MCF 10A (cell line): ENCODE data around the gene CTNNA2. TPM values are rescaled to one million over a fixed set of nuclear protein-coding genes. Genes with fewer than 3 reads are reported as not detected.

Source experiments
- BruUV-seq: library from RNA; stranded (reverse); fragments of 400-500 nt; replicated peaks from 2 replicates; lab custom pipeline; 2021; lab: Mats Ljungman, UMichigan
- CTCF ChIA-PET: fragments of 300-600 bp; sonication (Branson Sonifier 250); formaldehyde crosslinking; extraction: SDS; loops from one replicate; lab custom pipeline; 2021; ENCODE audit warnings: antibody characterized with exemption, inconsistent platforms; lab: Yijun Ruan, JAX
- POLR2A ChIA-PET: fragments of 300-600, 350-650 bp; sonication (Branson Sonifier 250); formaldehyde crosslinking; extraction: SDS; loops from one replicate; lab custom pipeline; 2020; ENCODE audit warnings: antibody characterized with exemption, inconsistent platforms; lab: Yijun Ruan, JAX
- DNase-seq: peaks from one replicate; pipeline ENCODE4 v3.0.0-alpha.2; 2018; ENCODE audit not compliant: unreplicated experiment
- H3K27ac Mint-ChIP-seq: one replicate; pipeline ENCODE4 v1.8.0; 2022; ENCODE audit warnings: mild to moderate bottlenecking, low read depth, mixed read lengths; ENCODE audit not compliant: unreplicated experiment
- H3K27me3 Mint-ChIP-seq: one replicate; pipeline ENCODE4 v1.8.0; 2022; ENCODE audit warnings: mixed read lengths; ENCODE audit not compliant: insufficient read depth, unreplicated experiment
- H3K36me3 Mint-ChIP-seq: one replicate; pipeline ENCODE4 v1.8.0; 2022; ENCODE audit warnings: mild to moderate bottlenecking, moderate library complexity, mixed read lengths; ENCODE audit not compliant: insufficient read depth, unreplicated experiment
- H3K4me1 Mint-ChIP-seq: one replicate; pipeline ENCODE4 v1.8.0; 2022; ENCODE audit warnings: mixed read lengths; ENCODE audit not compliant: insufficient read depth, unreplicated experiment
- H3K4me3 Mint-ChIP-seq: one replicate; pipeline ENCODE4 v1.8.0; 2022; ENCODE audit warnings: mild to moderate bottlenecking, moderate library complexity, mixed read lengths; ENCODE audit not compliant: unreplicated experiment
- H3K9me3 Mint-ChIP-seq: one replicate; pipeline ENCODE4 v1.8.0; 2022; ENCODE audit warnings: mixed read lengths; ENCODE audit not compliant: unreplicated experiment
- intact Hi-C: fragments of 100-400 bp; cut with micrococcal nuclease; formaldehyde crosslinking; loops from 2 replicates; pipeline ENCODE4 v1.14.1; 2022
- total RNA-seq: library from RNA; stranded (reverse); gene quantifications from 2 replicates; pipeline ENCODE4 v1.2.3, GENCODE V29; 2022
- TF ChIP-seq, protein P1 (sequence below): fragments of 200-600 bp; IDR thresholded peaks from one replicate; pipeline ENCODE4 v1.8.0; 2022; ENCODE audit warnings: antibody characterized with exemption, mild to moderate bottlenecking; ENCODE audit not compliant: unreplicated experiment

The CTNNA2 gene
- total RNA-seq, 1 experiment from 2014 or later: not detected

DNA sequence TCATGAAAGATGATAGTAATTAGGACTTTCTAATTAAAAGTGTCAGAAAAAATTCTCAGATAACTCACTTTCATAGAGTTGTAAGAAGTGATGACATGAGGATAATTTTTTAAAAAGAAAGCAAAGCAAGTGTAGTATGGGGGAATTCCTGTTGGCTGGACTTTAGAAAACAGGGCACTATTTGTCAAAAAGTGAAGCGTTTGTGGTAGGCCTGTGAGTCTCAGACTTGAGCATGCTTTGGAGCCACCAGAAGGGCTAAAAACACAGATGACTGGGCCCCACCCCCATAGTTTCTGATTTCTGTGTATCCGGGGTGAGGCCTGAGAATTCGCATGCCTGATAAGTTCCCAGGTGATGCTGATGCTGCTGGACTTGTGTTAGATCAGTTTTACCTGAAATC, 1014.3 kb downstream of the CTNNA2 start:
- Mint-ChIP-seq H3K4me1 (no peaks in the 10 kb centered on the region), H3K27me3 (no peaks in the 10 kb centered on the region), H3K27ac (no peak overlapping the region), H3K36me3 (no peaks in the 10 kb centered on the region), H3K4me3 (no peak overlapping the region), H3K9me3 (no peaks in the 10 kb centered on the region)
- CTCF ChIA-PET: no interaction called here
- BruUV-seq: no TSS peak
- POLR2A ChIA-PET: no interaction called here
- DNase-seq: no peak
- intact Hi-C loops: no loop called here
- TF ChIP-seq, protein P1, sequence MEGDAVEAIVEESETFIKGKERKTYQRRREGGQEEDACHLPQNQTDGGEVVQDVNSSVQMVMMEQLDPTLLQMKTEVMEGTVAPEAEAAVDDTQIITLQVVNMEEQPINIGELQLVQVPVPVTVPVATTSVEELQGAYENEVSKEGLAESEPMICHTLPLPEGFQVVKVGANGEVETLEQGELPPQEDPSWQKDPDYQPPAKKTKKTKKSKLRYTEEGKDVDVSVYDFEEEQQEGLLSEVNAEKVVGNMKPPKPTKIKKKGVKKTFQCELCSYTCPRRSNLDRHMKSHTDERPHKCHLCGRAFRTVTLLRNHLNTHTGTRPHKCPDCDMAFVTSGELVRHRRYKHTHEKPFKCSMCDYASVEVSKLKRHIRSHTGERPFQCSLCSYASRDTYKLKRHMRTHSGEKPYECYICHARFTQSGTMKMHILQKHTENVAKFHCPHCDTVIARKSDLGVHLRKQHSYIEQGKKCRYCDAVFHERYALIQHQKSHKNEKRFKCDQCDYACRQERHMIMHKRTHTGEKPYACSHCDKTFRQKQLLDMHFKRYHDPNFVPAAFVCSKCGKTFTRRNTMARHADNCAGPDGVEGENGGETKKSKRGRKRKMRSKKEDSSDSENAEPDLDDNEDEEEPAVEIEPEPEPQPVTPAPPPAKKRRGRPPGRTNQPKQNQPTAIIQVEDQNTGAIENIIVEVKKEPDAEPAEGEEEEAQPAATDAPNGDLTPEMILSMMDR: no peak

DNA sequence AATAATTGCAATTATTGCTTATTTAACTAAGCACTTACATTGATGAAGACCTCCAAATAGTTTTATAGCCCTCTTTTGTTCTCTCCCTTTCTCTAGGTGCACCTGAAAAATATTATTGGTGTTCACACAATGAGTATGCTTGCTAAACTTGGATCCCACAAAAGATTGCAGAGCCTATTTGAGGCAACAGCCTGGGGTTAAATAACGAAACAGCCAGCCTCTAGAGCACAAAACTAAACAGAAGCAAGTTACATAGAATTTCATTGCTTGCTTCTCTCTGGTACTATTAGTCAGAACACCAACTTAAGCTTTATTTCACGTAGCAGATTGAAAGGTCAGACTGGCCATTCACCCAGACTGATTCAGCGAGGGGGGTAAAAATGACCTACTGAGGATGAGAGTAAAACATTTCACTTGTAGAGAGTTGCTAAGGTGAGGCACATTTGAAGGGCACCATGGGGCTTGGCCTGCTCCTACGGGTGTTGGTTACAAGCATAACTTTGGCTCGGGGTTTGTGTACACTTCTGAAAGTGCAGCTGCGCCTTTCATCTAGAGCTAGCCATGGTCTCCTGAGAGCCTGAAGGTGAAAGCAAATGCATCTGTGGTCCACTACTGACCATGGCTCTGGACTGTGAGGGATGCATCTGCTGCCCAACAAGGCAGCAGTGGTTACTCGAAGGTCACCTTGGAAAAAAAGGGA, 1016.8 kb downstream of the CTNNA2 start:
- ChIA-PET POLR2A (no interaction called here), CTCF (no interaction called here)
- Mint-ChIP-seq H3K4me3 (no peak overlapping the region), H3K9me3 (no peaks in the 10 kb centered on the region), H3K27me3 (no peaks in the 10 kb centered on the region), H3K4me1 (no peaks in the 10 kb centered on the region), H3K27ac (no peak overlapping the region), H3K36me3 (no peaks in the 10 kb centered on the region)
- no TSS peak for BruUV-seq
- DNase-seq: no peak
- intact Hi-C loops: no loop called here
- TF ChIP-seq, protein P1: no peak

DNA sequence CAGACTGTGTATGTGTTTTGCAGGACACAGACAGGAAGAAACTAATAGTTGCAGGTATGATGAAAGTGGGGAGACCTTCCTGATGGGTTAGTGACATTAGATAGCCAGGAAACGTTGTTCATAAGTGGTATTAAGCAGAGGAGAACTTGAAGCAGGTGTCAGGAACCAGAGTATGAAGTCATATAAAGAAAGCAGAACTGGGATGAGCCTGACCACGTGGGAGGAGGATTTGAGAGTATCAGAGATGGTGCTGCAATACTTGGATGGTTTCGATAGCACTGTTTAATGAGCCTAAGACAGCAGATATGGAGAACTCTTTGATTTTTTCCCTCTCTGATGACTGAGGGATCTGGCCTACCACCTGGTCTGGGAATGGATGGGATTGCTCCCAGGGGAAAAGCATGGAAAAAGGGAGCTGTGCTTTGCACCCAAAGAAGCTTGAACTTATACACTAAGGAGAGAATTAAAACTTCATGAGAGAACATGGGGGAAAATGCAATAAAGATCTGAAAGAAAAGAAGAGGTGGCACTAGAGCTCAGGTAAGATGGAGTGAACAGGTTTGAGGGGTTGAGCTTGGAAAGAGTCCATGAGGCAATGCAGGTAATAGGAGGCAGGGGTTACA, 1017.7 kb downstream of the CTNNA2 start:
- Mint-ChIP-seq H3K36me3 (no peaks in the 10 kb centered on the region), H3K27ac (no peak overlapping the region), H3K4me1 (no peaks in the 10 kb centered on the region), H3K27me3 (no peaks in the 10 kb centered on the region), H3K9me3 (no peaks in the 10 kb centered on the region), H3K4me3 (no peak overlapping the region)
- ChIA-PET POLR2A (interaction anchor here (0.6 kb wide), 1 partner anchor 698 kb away, joined by 4 read pairs; no protein-coding TSS in a partner anchor), CTCF (interaction anchor here (1.2 kb wide), 1 partner anchor 65 kb away, joined by 3 read pairs; no protein-coding TSS in a partner anchor)
- intact Hi-C loops: no loop called here
- no TSS peak for BruUV-seq
- DNase-seq: no peak
- TF ChIP-seq, protein P1: no peak

DNA sequence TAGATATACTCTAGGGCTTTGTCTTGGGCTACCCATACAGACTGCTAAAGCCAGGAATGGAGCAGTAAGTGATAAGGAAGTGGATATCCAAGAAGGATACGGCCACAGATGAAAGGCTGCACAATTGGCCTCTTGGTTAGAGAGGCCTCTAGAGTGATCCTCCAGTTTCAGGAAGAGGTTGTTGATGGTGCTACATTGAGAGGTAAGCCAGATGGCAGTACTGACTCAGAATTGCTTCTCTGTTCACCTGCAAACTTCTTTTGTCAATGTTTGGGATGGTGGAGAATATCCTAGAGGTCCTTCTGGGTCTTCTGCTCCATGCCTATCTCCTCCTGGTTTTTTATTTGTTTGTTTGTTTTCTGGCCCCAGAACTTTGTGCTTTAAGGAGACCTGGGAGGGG, 1018.5 kb downstream of the CTNNA2 start:
- TF ChIP-seq, protein P1: no peak
- no peak for DNase-seq

More for the DNA sequence above, 1018.5 kb downstream of the CTNNA2 start:
- BruUV-seq: no TSS peak
- ChIA-PET POLR2A (interaction anchor here (0.6 kb wide), 1 partner anchor 697 kb away, joined by 4 read pairs; no protein-coding TSS in a partner anchor), CTCF (interaction anchor here (1.2 kb wide), 1 partner anchor 65 kb away, joined by 3 read pairs; no protein-coding TSS in a partner anchor)
- H3K27me3 Mint-ChIP-seq: no peaks in the 10 kb centered on the region
- H3K27ac Mint-ChIP-seq: no peak overlapping the region
- intact Hi-C loops: no loop called here
- no peaks in the 10 kb centered on the region for H3K36me3 Mint-ChIP-seq
- no peaks in the 10 kb centered on the region for H3K4me1 Mint-ChIP-seq
- H3K9me3 Mint-ChIP-seq: no peaks in the 10 kb centered on the region
- no peak overlapping the region for H3K4me3 Mint-ChIP-seq
